Panc1 (cell line): ENCODE data around the gene ZFYVE21. TPM values are rescaled to one million over a fixed set of nuclear protein-coding genes. Genes with fewer than 3 reads are reported as not detected.

Experiments
- ATAC-seq: fragments of 200-7000 bp; cut with Tn5 transposase; 2 replicates; pipeline ENCODE4 v1.9.1; 2020; ENCODE audit warnings: mild to moderate bottlenecking, moderate library complexity
- BruUV-seq: library from RNA; stranded (reverse); fragments of 400-500 nt; replicated peaks from 2 replicates; lab custom pipeline; 2021; lab: Mats Ljungman, UMichigan
- CTCF ChIA-PET: fragments of 300-600 bp; sonication (Branson Sonifier 250); formaldehyde crosslinking; loops from one replicate; lab custom pipeline; 2022; ENCODE audit warnings: antibody characterized with exemption; lab: Charles Lee
- POLR2A ChIA-PET: fragments of 300-600 bp; sonication (Branson Sonifier 250); formaldehyde crosslinking; loops from one replicate; lab custom pipeline; 2022; ENCODE audit warnings: antibody characterized with exemption; lab: Charles Lee
- DNase-seq: peaks from one replicate; pipeline ENCODE4 v3.0.0-alpha.2; 2010; ENCODE audit warnings: low read depth, low spot score
- H3K27ac ChIP-seq: 2 replicates; pipeline ENCODE4 v1.5.1; 2011; ENCODE audit warnings: mild to moderate bottlenecking, low read length, inconsistent platforms
- H3K27me3 ChIP-seq: fragments of 200-500 bp; sonication (Bioruptor generic); 2 replicates; pipeline ENCODE4 v1.6.0; 2014; ENCODE audit warnings: low read length, inconsistent platforms; ENCODE audit not compliant: control insufficient read depth, insufficient read depth
- H3K36me3 ChIP-seq: fragments of 200-500 bp; sonication (Bioruptor generic); 2 replicates; pipeline ENCODE4 v1.5.1; 2014; ENCODE audit warnings: inconsistent platforms, mild to moderate bottlenecking, low read length, moderate library complexity; ENCODE audit not compliant: control insufficient read depth, insufficient read depth
- H3K4me1 ChIP-seq: 2 replicates; pipeline ENCODE4 v1.5.1; 2011; ENCODE audit warnings: inconsistent platforms, mild to moderate bottlenecking, low read length, moderate library complexity; ENCODE audit not compliant: control insufficient read depth, insufficient read depth
- H3K4me3 ChIP-seq, 2 experiments: 2 replicates each; pipeline ENCODE4 v1.5.1; 2011 to 2012; ENCODE audit warnings: low read depth in 2 of 2, low read length in 2 of 2, mild to moderate bottlenecking in 2 of 2, inconsistent platforms in 1 of 2, moderate library complexity in 1 of 2
- H3K9me3 ChIP-seq: fragments of 200-500 bp; sonication (Bioruptor generic); 2 replicates; pipeline ENCODE4 v1.5.1; 2014; ENCODE audit warnings: low read depth, mild to moderate bottlenecking, inconsistent platforms, low read length, moderate library complexity; ENCODE audit not compliant: control insufficient read depth, insufficient read depth
- CTCF ChIP-seq: fragments of 450-650 bp; IDR thresholded peaks from 2 replicates; pipeline ENCODE4 v1.5.1; 2017; ENCODE audit warnings: mild to moderate bottlenecking
- POLR2AphosphoS5 ChIP-seq: IDR thresholded peaks from 2 replicates; pipeline ENCODE4 v1.6.1; 2012; ENCODE audit warnings: mild to moderate bottlenecking, low read depth, low read length, moderate library complexity
- REST ChIP-seq, 2 experiments: IDR thresholded peaks; 2 replicates each; pipeline ENCODE4 v1.6.1; 2011 to 2012; ENCODE audit warnings: low read depth in 2 of 2, control low read depth in 1 of 2, low read length in 1 of 2, mild to moderate bottlenecking in 1 of 2, moderate library complexity in 1 of 2; ENCODE audit not compliant: insufficient read depth in 1 of 2
- SIN3A ChIP-seq: IDR thresholded peaks from 2 replicates; pipeline ENCODE4 v1.6.1; 2012; ENCODE audit warnings: low read depth, mild to moderate bottlenecking, low read length, moderate library complexity, borderline replicate concordance; ENCODE audit not compliant: insufficient read depth
- TCF7L2 ChIP-seq: IDR thresholded peaks from 2 replicates; pipeline ENCODE4 v1.6.1; 2011; ENCODE audit warnings: mild to moderate bottlenecking, low read depth, low read length, inconsistent platforms
- in situ Hi-C: cut with HindIII; loops from 2 replicates; pipeline ENCODE4 v1.10.0; 2016; ENCODE audit warnings: low sequenced_read_pairs, low pct_unique_long_range_greater_than_20kb
- intact Hi-C: fragments of 100-400 bp; cut with micrococcal nuclease; formaldehyde crosslinking; loops from one replicate; pipeline ENCODE4 v1.10.0; 2022; ENCODE audit not compliant: unreplicated experiment
- total RNA-seq: library from RNA; stranded (reverse); gene quantifications from one replicate; pipeline ENCODE4 v1.2.1, GENCODE V29; 2021; ENCODE audit not compliant: unreplicated experiment

ZFYVE21 gene
- total RNA-seq, 1 experiment from 2014 or later = 41.8 TPM

- H3K36me3 ChIP-seq = peaks cover 23% of the 10 kb centered on the region
- TF ChIP-seq SIN3A = no peak
- TF ChIP-seq POLR2AphosphoS5 = no peak
- TF ChIP-seq TCF7L2 = no peak
- no peak for TF ChIP-seq REST (IDR thresholded peaks at IDR 0.05; ENCODE audit: insufficient read depth in 1 of 2, low read depth in 2 of 2, low read length in 1 of 2)
- no peak for TF ChIP-seq CTCF
- ChIA-PET POLR2A (interaction anchor here (0.6 kb wide), 1 partner anchor 21 kb away, joined by 3 read pairs; no protein-coding TSS in a partner anchor), CTCF (interaction anchor here (0.7 kb wide), 1 partner anchor 137 kb away, joined by 5 read pairs; no protein-coding TSS in a partner anchor)
- DNase-seq (no peak), ATAC-seq (no peak)
- no TSS peak for BruUV-seq
- intact Hi-C loops (no loop called here), in situ Hi-C loops (no loop called here)
- H3K27ac ChIP-seq = no peak overlapping the region
- no peak overlapping the region for H3K4me3 ChIP-seq
- H3K4me1 ChIP-seq = no peaks in the 10 kb centered on the region
- no peaks in the 10 kb centered on the region for H3K9me3 ChIP-seq
- no peaks in the 10 kb centered on the region for H3K27me3 ChIP-seq
Observed at GRCh38 chr14:103680491-103681231, 34.9 kb upstream of the ZFYVE21 start.

GRCh38 chr14:103683139-103683538, 32.5 kb upstream of the ZFYVE21 start:
- CTCF ChIA-PET = no interaction called here
- H3K36me3 ChIP-seq = peaks cover 13% of the 10 kb centered on the region; the same call in 1 of the 2 replicates
- in situ Hi-C loops = no loop called here

More at GRCh38 chr14:103683139-103683538, 32.5 kb upstream of the ZFYVE21 start:
- no TSS peak for BruUV-seq
- no peak overlapping the region for H3K27ac ChIP-seq
- no peak for ATAC-seq
- TF ChIP-seq POLR2AphosphoS5 = no peak
- TF ChIP-seq CTCF = no peak
- no peak for TF ChIP-seq REST (IDR thresholded peaks at IDR 0.05; ENCODE audit: insufficient read depth in 1 of 2, low read depth in 2 of 2, low read length in 1 of 2)
- no peak for TF ChIP-seq SIN3A
- no peak for TF ChIP-seq TCF7L2
- POLR2A ChIA-PET = no interaction called here
- intact Hi-C loops = no loop called here
- no peaks in the 10 kb centered on the region for H3K9me3 ChIP-seq
- DNase-seq = no peak
- H3K4me1 ChIP-seq = no peaks in the 10 kb centered on the region
- H3K27me3 ChIP-seq = no peaks in the 10 kb centered on the region
- H3K4me3 ChIP-seq = no peak overlapping the region
